Hepatocyte (in vitro differentiated cells): ENCODE data around the gene QPRT. TPM values are rescaled to one million over a fixed set of nuclear protein-coding genes. Genes with fewer than 3 reads are reported as not detected.

Source experiments
- DNase-seq: peaks from one replicate; pipeline ENCODE4 v3.0.0-alpha.2; 2016; ENCODE audit warnings: low spot score
- H2AFZ ChIP-seq: fragments of 200-600 bp; sonication (generic); 2 replicates; pipeline ENCODE4 v1.6.0; 2016; ENCODE audit warnings: antibody characterized with exemption, mild to moderate bottlenecking
- H3K27ac ChIP-seq: fragments of 200-600 bp; sonication (generic); 2 replicates; pipeline ENCODE4 v1.5.1; 2016; ENCODE audit warnings: mild to moderate bottlenecking
- H3K27me3 ChIP-seq: fragments of 200-600 bp; sonication (generic); 2 replicates; pipeline ENCODE4 v1.6.1; 2016
- H3K36me3 ChIP-seq: fragments of 200-600 bp; sonication (generic); replicated peaks from 2 replicates; pipeline ENCODE4 v1.5.1; 2016; ENCODE audit warnings: low read depth; ENCODE audit not compliant: insufficient read depth
- H3K4me1 ChIP-seq: fragments of 200-600 bp; sonication (generic); 2 replicates; pipeline ENCODE4 v1.5.1; 2016; ENCODE audit warnings: mild to moderate bottlenecking, moderate library complexity; ENCODE audit not compliant: insufficient read depth
- H3K4me2 ChIP-seq: fragments of 200-600 bp; sonication (generic); 2 replicates; pipeline ENCODE4 v1.6.0; 2016
- H3K4me3 ChIP-seq: fragments of 200-600 bp; sonication (generic); 2 replicates; pipeline ENCODE4 v1.5.1; 2016; ENCODE audit warnings: mild to moderate bottlenecking
- H3K79me2 ChIP-seq: fragments of 200-600 bp; sonication (generic); 2 replicates; pipeline ENCODE4 v1.6.0; 2017; ENCODE audit warnings: mild to moderate bottlenecking
- H3K9me2 ChIP-seq: fragments of 200-600 bp; sonication (generic); replicated peaks from 2 replicates; pipeline ENCODE4 v1.6.0; 2017; ENCODE audit warnings: mild to moderate bottlenecking; ENCODE audit not compliant: insufficient read depth
- H3K9me3 ChIP-seq: fragments of 200-600 bp; sonication (generic); 2 replicates; pipeline ENCODE4 v1.5.1; 2016; ENCODE audit warnings: low read depth, mild to moderate bottlenecking
- H4K20me1 ChIP-seq: fragments of 200-600 bp; sonication (generic); 2 replicates; pipeline ENCODE4 v1.6.0; 2016; ENCODE audit warnings: mild to moderate bottlenecking; ENCODE audit not compliant: insufficient read depth, poor library complexity, severe bottlenecking
- CTCF ChIP-seq: fragments of 200-600 bp; sonication (generic); IDR thresholded peaks from 2 replicates; pipeline ENCODE4 v1.5.1; 2016; ENCODE audit warnings: antibody characterized with exemption, mild to moderate bottlenecking; ENCODE audit not compliant: poor library complexity
- EZH2 ChIP-seq: fragments of 200-600 bp; sonication (generic); IDR thresholded peaks from 2 replicates; pipeline ENCODE4 v1.6.1; 2016; ENCODE audit warnings: antibody characterized with exemption, mild to moderate bottlenecking, borderline replicate concordance
- EZH2phosphoT487 ChIP-seq: fragments of 200-600 bp; sonication (generic); IDR thresholded peaks from one replicate; pipeline ENCODE4 v1.6.1; 2018; ENCODE audit warnings: antibody characterized with exemption, mild to moderate bottlenecking, low read depth, moderate library complexity; ENCODE audit not compliant: unreplicated experiment, severe bottlenecking
- WGBS: methylation state at CpG from one replicate; pipeline ENCODE4 v1.1.6; 2016; ENCODE audit warnings: low lambda C conversion rate; ENCODE audit errors: missing lambda C conversion rate; 5-methylcytosine and 5-hydroxymethylcytosine counted together
- polyA plus RNA-seq: library from polyadenylated mRNA; unstranded; fragments of >200 nt; fragmentation: Nextera tagmentation; extraction: Ambion mirVana; gene quantifications from 2 replicates; pipeline ENCODE4 v1.2.1, GENCODE V29; 2016
- total RNA-seq: library from RNA; depleted of rRNA; stranded (reverse); fragments of >200 nt; gene quantifications from 2 replicates; pipeline ENCODE4 v1.2.3, GENCODE V29; 2014

The QPRT gene
- total and polyA plus RNA-seq, 2 experiments from 2014 or later, result 217 to 340 TPM

- 74% methylated on average over 3 of the region's 3 CpGs for WGBS
- TF ChIP-seq EZH2 (no peak), CTCF (peak; percentile 29), EZH2phosphoT487 (no peak)
These were observed 37.4 kb upstream of the QPRT start for GRCh38 chr16:29641561-29641960.

GRCh38 chr16:29643596-29643995 lies 35.4 kb upstream of the QPRT start:
- no peak for DNase-seq
- no peak overlapping the region for H2AFZ ChIP-seq
- no peaks in the 10 kb centered on the region for H3K79me2 ChIP-seq
- WGBS, result 94% methylated on average over 7 of the region's 7 CpGs
- no peaks in the 10 kb centered on the region for H4K20me1 ChIP-seq
- no peaks in the 10 kb centered on the region for H3K27me3 ChIP-seq
- no peak for TF ChIP-seq CTCF
- TF ChIP-seq EZH2, result no peak
- TF ChIP-seq EZH2phosphoT487, result no peak
- no peak overlapping the region for H3K4me3 ChIP-seq
- no peak overlapping the region for H3K27ac ChIP-seq
- H3K4me2 ChIP-seq, result no peak overlapping the region
- no peaks in the 10 kb centered on the region for H3K4me1 ChIP-seq
- no peaks in the 10 kb centered on the region for H3K9me2 ChIP-seq
- H3K36me3 ChIP-seq, result no peaks in the 10 kb centered on the region
- H3K9me3 ChIP-seq, result no peaks in the 10 kb centered on the region

More at GRCh38 chr16:29641561-29641960, 37.4 kb upstream of the QPRT start:
- Histone ChIP-seq H3K4me1 (no peaks in the 10 kb centered on the region), H3K79me2 (no peaks in the 10 kb centered on the region), H2AFZ (no peak overlapping the region), H3K9me3 (no peaks in the 10 kb centered on the region), H3K36me3 (no peaks in the 10 kb centered on the region), H3K27me3 (no peaks in the 10 kb centered on the region), H3K27ac (no peak overlapping the region), H3K4me3 (no peak overlapping the region), H3K4me2 (no peak overlapping the region), H3K9me2 (no peaks in the 10 kb centered on the region), H4K20me1 (no peaks in the 10 kb centered on the region)
- DNase-seq, result no peak

- Histone ChIP-seq H4K20me1 (no peaks in the 10 kb centered on the region), H3K79me2 (no peaks in the 10 kb centered on the region), H2AFZ (no peak overlapping the region), H3K4me2 (no peak overlapping the region), H3K9me2 (no peaks in the 10 kb centered on the region), H3K4me3 (no peak overlapping the region), H3K27me3 (no peaks in the 10 kb centered on the region), H3K9me3 (no peaks in the 10 kb centered on the region), H3K27ac (no peak overlapping the region), H3K4me1 (no peaks in the 10 kb centered on the region), H3K36me3 (no peaks in the 10 kb centered on the region)
- TF ChIP-seq EZH2, result no peak
- 91% methylated on average over 9 of the region's 9 CpGs for WGBS
- no peak for DNase-seq
These were observed 34.6 kb upstream of the QPRT start for GRCh38 chr16:29644338-29644857.

DNA sequence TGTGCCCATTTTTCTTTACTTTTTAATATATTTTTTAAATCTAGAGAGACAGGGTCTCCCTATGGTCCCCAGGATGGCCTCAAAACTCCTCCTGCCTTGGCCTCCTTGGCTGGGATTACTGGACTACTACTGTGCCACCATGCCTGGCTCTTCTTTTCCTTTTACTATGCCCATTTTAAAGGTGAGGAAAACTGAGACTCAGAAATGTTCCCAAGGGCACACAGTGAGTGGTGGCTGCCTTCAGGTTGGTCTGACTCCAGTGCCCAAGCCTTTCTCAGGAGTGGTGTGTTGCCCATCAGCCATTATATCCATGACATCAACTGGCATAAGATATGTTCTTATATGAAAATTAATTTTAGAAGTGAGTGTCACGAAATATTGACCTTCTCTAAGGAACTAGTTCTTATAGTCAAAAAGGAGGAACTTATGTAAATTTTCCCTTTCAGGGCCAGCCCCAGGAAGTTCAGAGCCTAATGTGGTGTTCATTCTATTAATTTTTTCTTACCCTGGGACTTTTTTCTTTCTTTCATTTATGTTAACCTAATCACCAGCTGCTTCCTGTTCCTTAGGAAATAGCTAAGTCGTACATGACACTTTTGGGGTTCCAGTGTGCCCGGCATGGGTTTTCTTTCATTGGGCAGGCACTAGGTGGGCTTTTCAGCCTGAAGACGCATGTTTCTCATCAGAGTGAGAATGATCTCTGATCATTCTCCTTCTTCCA lies 33.8 kb upstream of the QPRT start:
- no peaks in the 10 kb centered on the region for H3K27me3 ChIP-seq
- no peaks in the 10 kb centered on the region for H3K4me1 ChIP-seq
- DNase-seq, result no peak
- no peaks in the 10 kb centered on the region for H3K9me2 ChIP-seq
- H3K9me3 ChIP-seq, result no peaks in the 10 kb centered on the region
- H3K4me3 ChIP-seq, result no peak overlapping the region
- no peak overlapping the region for H2AFZ ChIP-seq
- H4K20me1 ChIP-seq, result no peaks in the 10 kb centered on the region
- H3K27ac ChIP-seq, result no peak overlapping the region
- no peak overlapping the region for H3K4me2 ChIP-seq
- WGBS, result 92% methylated on average over 4 of the region's 4 CpGs
- no peaks in the 10 kb centered on the region for H3K36me3 ChIP-seq
- TF ChIP-seq EZH2phosphoT487 (no peak), EZH2 (no peak), CTCF (no peak)
- no peaks in the 10 kb centered on the region for H3K79me2 ChIP-seq
